T-helper 22 cell (primary cell): ENCODE data around the gene SHANK2.

Experiments used
- DNase-seq: peaks from one replicate; pipeline ENCODE4 v3.0.0-alpha.2; 2020; ENCODE audit warnings: low read depth

Gene SHANK2

DNA sequence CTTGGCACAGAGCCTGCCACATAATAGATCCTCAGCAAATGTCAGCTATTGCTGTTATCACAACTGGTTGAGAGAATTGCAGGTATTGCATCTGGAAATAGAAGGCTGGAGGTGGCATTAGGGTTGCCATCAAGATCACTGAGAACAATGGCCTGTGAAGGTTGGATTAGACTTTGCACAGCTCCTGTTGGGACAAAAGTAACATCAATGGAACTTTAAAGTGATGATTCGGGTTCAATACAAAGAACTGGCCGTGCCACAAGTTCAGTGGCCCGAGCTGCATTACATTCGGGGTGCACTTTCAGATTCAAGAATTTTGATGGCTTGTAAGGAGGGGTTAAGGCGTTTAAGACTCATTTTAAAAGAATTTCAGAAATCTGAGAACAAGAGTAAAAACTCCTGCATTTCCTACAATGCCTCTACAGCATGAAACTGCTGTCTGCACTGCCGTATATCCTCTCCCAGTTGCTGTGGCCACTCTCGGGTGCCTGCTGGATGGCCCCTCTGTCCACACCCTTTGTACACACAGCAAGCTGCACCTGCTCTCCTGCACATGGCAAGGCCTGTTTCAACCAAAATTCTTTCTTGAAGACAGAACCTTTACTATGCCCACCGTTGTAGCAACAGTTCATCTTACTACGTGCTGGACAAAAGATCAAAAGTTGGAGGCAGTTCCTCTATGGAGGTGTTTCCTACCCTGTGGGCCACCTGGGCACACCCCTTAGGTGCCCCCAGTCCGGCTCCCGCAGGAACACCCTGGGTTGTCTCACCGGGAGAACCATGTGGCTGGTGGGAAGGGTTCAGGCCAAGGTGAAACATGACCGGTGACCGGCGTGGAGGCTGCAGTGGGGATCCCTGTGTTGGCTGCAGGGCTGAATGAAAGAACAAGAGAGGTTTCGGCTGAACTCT is 17.5 kb upstream of the SHANK2 start:
- no peak for DNase-seq

DNA sequence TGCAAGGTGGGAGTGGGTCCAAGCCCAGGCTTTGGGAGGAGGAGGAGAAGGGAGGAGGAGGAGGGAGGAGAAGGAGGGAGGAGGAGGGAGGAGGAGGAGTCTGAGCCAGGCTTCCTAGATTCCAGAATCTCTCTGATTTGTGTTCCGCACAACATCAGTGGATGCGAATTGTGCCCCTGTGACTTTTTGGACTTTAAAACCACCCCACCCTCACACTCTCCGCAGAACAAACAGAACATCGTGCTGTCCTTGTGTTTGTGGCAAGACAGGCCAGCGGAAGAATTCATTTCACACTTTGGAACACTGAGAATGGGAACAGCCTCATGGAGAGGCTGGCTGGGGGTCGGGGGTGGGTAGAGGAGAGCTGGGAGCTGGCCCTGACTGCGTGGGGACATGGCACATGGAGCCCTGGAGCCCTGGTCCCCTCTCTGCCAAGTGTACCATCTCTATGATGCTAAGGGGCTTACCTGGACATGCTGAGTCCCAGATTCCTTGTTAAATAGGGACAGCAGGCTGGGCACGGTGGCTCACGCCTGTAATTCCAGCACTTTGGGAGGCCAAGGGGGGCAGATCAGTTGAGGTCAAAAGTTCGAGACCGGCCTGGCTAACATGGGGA is 16.4 kb upstream of the SHANK2 start:
- no peak for DNase-seq

DNA sequence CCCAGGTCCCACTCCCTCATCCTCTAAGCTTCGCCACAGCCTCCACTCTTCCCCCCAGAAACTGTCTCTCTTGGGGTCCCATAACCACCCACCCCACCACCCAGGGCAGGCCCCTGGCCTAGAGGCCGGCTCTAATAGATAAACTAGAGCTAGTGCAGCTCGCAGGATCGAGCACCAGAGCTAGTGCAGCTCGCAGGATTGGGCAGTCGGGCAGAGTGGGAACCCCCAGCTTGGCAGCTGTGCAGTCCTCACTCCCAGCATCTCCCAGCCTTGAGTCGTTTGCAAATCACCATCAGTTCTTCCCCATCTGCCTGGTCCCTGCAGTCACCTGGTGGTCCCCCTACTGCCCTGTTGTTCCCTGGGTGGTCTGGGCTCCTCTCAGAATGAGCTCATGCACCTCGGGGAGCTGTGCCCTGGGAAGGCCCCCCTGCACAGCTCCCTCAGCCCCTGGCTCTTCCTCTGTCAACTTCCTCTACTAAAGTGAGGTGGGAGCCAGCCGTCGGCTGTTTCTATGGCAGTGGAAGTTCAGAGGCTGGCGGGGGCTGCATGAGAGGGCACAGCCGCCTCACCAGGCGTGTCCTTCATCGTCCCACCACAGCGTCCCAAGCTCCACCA is 15.5 kb upstream of the SHANK2 start:
- no peak for DNase-seq

DNA sequence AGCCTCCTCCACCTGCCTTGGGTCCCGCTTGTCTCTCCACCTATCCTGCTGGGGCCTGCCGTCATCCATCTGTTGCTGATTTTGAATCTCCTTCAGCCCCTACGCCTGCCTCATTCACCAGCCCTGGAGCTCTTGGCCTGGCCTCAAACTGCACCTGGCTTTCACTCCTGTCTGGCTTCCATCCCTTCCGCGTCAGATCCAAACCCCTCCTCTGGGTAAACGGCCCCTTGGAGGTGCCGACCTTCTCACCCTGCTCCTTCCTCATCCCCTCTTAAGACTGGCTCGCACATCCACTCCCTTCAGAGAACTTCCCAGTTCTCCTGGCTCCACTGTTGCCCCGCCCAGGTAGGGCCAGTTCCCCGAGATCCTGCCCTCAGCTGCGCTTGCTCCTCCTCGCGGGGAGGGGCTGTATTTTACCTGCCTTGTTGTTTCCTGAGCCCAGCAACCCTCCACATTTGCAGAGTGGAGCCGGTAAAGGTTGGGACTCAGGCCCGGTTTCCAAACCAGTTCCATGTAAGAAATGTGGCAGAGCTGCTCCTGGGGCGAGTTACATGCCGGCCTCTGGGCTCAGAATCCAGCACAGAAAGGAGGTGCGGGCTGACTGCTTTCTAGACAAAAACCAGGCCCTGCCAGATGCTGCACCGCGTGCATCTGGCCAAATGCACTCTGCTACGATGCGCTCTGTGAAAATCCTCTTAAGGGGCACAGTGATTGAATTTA is 13.9 kb upstream of the SHANK2 start:
- no peak for DNase-seq

DNA sequence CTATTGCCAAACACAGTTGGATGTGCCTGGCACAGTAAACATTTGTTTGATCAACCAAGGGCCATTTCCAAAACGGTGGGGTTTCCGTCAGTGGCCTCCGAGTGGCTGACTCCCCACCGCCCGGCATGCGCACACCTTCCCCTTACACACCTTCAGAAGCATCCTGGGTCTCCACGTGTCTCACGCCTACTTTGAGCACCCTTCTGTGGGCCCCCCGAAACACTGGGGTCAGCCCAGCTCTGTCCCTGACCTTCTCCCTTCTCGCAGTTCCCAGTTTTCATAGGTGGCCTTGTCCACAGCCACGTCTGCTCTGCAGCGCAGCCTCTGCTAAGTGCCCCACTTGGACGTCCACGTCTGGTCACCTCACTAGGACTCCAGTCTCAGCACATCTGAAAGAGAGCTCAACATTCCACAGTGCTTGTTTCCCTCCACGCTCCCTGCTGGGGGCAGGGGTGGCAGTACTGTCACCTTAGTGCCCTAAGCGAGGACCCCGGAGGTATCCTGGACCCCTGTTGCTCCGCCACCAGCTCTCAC is 13.2 kb upstream of the SHANK2 start:
- no peak for DNase-seq

DNA sequence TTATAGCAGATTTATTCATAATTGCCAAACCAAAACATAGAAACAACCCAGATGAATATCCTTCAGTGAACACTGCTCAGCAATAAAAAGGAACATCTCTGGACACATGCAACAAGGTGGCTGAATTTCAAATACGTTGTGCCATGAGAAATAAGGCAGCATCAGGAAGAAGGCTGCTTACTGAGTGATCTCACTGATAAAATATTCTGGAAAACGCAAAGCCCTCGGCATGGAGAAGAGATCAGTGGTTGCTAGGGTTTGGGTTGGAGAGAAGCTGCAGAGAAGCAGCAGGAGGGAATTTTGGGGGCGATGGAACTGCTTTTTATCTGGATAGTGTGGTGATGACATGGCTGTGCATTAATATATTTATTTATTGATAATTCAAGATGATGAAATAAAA is 11.0 kb upstream of the SHANK2 start:
- no peak for DNase-seq

DNA sequence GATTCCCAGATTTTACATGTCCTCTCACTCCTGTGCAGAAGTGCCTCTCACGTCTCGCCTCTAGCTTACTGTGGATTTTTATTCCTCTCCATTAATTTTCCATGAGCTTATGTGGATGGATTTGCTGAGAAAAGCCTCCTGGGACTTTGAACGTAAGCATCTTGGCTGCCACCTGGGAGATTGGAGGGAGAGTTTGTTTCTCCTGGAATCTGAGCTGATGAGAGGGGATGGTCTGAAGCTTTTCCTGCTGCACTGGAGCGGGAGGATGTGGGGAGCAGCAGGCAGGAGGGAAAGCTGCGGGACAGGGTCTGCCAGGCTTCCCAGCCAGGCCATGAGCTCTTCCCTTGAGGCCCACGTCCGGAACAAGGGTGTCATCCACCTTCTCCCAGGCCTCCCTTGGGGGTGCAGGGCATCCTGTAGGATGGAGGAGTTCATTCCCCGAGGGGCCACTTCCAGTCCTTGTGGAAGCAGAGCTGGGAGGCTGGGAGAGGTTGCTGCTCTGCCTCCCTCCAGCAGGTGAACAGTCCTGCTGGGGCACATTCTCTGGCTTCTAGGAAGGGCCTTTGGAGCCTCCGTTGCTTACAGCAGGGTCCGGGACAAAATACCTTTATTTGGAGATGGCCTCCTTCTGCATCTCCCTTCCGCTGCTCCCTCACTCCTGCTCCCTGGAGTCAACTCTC is 3.6 kb upstream of the SHANK2 start:
- no peak for DNase-seq

DNA sequence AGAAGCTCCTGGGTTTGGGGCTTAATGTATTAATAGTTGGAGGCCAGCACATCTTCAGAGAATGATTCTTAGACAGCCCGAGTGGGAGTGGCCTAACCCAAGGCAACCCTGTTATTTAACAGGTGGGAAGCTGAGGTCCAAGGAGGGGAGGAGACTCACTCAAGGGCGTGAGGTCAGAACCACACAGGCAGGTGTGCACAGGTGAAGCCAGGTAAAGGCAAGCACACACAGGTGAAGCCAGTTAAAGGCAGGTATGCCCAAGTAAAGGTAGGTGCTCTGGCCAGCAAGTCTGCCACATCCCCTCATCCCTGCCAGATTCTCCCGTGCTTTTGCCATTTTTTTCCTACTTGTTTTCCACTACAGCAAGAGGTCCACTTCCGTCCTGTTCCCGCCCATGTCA is 2.9 kb upstream of the SHANK2 start:
- DNase-seq = no peak

DNA sequence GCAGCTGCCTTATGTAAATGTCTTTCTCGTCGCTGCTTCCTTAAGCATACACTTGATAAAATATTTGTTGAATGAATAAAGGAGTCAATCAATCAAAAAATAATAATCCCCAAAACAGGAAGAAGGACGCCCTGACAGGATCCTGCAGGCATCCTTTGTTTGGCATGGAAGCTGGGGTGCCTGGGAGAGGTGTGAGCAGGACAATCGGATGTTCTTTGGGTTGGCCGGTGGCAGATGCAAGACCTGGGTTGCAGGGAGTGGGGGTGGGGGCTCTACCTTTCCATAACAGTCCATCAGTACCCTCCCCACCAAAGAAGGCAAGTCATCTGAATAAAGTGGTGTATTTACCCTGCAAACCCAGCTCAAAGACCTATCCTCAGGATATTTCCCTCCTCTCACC is 1.4 kb upstream of the SHANK2 start:
- DNase-seq = no peak

DNA sequence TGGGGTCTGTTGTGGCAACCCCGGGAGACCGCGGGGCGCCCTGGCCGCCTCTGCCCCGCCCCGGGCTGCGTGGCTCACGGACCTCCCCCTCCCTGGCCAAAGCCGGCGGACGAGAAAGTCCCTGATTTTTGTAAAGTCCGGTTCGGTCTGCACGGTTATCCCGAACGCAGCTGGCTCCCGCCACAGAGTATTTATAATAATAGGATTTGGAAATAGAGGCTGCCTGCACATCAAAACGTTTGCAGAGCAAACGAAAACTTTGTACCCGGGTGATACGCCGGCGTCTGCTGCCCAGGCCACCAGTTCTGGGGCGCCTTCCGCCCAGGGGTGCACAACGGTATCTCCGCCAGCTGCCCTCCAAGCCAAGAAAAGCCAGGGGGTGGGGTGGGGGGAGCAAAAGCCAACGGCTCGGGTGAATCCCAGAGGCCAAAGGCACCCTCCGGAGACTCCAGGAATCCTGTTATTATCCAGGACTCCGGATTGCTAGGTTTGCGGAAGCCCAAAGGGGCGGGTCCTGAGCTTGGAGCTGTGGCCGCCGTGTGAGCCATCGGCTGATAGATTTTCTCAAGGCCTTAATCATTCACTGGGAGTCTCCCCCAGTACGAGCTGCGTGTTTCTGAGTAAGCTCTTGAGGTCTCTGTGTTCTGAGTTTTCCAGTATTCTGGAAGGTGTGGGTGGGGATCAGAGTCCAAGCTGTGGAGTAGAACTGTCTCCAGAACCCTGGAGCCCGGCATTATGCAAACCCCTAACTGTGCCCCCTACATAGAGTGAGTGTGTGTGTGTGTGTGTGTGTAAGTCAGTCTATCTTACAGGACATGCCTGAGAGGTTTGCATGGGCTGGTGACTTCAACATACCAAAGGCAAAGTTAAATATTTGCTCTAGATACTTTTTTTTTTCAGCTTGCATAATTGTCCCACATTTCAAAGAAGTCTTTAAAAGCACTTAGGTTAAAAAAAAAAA is 673 bp upstream of the SHANK2 start:
- no peak for DNase-seq

DNA sequence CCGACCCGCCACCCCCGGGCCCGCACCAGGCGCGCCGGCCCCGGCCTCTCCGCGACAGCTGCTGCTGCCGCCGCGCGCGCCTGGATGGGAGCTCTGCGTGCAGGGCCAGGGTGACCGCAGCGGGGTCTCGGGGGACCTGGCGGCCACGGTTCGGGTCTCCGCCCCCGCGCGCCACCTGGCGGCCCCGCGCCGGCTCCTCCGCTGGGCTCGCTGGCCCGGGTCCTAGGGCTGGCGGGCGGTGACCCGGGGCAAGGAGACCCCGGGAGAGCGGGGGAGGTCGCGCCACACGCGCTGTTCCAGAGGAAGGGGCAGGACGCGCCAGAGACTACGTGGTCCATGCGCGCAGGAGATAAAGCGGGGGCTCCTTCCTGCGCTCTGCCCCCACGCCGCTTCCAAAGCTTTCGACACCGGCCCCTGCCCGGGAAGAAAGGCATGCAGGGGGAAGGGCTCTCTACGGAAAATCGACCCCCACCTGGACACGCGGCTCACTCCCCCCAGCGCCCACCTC is 562 bp downstream of the SHANK2 start:
- no peak for DNase-seq

DNA sequence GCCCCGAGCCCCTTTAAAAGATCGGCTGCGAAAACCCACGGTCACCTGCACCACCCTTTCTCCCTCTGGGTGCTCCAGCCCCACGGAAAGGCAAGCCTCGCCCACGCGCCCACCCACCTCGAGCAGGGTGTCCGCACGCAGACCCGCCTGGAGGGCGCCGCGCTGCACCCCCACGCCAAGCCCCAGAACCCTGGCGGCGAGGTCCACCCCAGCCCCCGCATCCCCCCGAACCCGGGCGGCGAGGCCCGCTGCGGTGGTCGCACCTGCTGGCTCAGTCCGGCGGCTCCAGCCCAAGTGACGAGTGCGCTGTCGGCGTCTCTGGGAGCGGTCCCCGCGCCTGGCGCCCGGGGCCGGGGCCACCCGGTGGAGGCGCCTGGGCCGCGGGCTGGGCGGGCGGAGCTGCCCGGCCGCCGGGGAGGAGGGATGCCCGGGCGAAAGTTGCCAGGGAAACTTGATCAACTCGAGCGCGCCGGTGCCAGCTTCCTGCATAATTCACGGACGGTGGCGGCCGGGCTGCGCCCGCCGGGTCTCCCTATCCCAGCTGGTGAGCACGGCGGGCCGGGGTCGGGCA is 1.1 kb downstream of the SHANK2 start:
- no peak for DNase-seq

DNA sequence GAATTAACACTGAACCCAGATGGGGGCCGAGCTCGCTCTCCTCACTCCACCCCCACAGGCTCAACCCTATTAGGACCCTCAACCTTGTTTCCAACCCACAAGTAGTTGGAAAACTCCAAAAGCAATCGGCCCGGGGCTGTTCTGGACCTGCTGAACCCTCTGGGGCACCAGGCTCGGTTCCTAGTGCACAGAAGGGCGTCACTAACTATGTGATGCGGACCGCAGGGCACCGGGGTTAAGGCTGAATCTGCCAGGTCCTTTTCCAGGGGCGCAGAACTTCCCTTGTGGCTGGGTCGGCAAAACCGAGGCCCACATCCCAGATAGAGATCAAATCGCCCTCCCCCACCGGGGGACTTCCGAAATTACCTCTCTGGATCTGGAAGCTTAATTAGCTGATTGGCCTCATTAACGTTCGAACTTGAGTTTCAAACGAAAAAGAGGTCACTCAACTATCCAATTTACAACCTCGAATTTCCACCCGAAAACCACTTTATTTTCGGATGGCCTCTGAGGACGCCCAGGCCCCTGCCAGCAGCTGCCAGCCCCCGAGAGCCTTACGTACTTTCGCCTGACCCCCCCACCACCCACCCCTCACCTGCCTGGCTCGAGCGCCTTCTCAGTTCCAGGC is 1.7 kb downstream of the SHANK2 start:
- DNase-seq = no peak

DNA sequence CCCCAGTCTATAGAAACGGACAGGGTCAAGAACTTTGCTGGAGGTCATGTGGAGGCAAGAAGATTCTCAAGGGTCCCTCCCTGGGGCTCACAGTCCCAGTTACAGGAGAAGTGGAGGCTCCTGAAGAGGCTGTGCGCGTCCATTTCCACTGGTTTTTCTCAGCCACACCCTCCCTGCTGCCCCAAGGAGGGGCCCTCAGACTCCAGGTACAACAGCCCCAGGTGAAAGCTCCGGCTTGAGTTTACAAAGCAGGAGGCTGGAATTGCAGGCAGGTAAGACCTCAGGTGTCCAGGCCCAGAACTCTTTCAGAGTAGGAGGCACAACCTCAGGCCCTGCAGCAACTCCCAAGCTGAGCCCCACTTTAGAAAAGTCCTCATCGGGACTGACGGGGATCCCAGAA is 3.1 kb downstream of the SHANK2 start:
- DNase-seq = no peak

DNA sequence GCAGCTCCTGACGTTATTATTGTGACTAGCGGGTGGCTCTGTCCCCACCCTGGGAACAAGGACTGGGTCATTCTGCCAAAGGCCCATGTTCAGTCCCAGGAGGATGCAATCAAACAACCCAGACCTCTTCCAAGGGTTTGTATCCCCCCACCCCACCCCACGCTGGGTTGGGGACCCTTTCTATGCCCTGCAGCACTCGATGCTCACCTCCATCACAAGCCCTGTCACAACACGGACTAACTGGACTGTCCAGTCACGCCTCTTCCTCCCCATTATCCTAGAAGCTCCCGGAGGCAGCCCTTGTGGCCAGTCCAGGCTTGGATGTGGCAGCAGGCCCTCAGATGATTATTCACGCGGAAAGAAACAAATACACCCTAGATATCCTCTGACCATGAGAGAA is 3.7 kb downstream of the SHANK2 start:
- DNase-seq = no peak

DNA sequence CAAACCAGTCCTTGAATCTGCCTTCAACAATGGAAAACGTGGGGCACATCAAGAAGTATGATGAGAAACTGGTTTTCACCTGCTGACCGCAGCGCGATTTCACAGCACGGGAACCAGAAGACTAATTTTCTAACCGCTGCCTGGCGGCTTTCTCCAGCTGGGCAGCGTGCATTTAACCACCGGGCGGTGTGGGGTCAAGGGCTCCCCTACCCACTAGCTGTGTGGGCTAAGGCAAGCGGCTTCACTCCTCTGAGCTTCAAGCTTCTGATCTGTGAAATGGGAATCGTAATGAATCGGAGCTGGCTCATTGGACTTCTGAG is 4.2 kb downstream of the SHANK2 start:
- DNase-seq = no peak

DNA sequence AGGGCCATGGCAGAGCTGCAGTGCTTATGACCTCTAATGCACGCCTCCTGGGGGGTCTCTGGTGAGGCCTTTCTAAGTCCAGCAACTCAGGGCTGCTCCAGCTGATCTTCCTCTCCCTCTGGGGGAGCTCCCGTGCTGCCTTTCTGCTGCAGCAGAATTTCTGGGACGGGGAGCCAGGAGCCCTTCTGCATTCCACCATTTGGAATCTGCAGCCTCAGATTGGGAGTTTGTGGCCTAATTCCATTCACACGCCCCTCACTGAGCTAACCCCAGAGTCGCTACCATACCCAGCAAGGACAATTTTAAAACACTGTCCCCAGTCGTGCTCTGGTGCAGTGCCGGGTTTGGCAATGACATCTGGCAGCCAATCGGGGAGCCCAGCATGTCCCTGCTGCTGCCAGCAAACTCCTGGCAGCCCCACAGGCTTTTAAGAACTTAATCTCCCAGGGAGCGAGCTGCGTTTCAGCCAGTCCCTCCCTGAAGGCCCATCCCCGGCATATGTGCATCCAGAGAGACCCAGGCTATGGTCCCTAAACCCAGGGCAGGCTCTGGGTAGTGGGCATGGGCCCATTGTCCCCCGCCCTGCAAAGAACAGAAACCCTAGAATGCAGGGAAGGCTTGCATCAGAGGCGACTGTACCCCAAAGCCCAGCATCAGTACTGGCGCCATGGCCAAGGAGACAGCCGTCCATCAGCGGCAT is 4.7 kb downstream of the SHANK2 start:
- DNase-seq = no peak

DNA sequence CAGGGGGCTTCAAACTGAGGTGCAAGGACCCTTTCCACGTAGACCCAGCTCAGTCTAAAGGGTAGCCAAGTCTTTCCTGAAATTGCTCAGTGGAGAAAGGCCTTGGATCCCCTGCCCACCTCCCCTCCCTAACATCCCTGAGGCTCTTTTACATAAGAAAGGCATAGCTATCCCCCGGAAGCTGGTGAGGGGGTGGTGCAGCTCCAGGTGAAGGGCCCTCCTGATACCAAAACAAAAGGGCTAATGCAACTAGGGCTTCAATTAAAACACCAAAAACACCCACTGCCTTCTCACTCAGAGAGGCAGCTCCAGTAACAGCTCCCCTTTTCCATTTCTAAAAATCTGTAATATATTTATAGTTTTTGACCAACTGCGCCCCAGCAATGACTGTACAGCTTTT is 5.8 kb downstream of the SHANK2 start:
- no peak for DNase-seq
